H1 (cell line): Measurements from ENCODE around the gene MEDAG. TPM values are rescaled to one million over a fixed set of nuclear protein-coding genes. Genes with fewer than 3 reads are reported as not detected.

Experiments used
- BCL11A ChIP-seq, 2 experiments: IDR thresholded peaks; one replicate each; pipeline ENCODE4 v1.6.1; 2011; ENCODE audit warnings: low read depth in 2 of 2, low read length in 2 of 2, mild to moderate bottlenecking in 2 of 2
- CBX8 ChIP-seq: fragments of 300-800, 300-1000 bp; sonication (generic); IDR thresholded peaks from 2 replicates; pipeline ENCODE4 v1.7.1; 2016; ENCODE audit warnings: low read depth, low read length, borderline replicate concordance
- CEBPB ChIP-seq: IDR thresholded peaks from 2 replicates; pipeline ENCODE4 v1.6.1; 2012; ENCODE audit warnings: low read depth, low read length
- E2F6 ChIP-seq: IDR thresholded peaks from 2 replicates; pipeline ENCODE4 v1.6.1; 2012; ENCODE audit warnings: inconsistent platforms
- EGR1 ChIP-seq: IDR thresholded peaks from 2 replicates; pipeline ENCODE4 v1.6.1; 2011; ENCODE audit warnings: low read depth, low read length, borderline replicate concordance
- EP300 ChIP-seq, 2 experiments: IDR thresholded peaks; 1 replicate in 1 of 2; 2 replicates in 1 of 2; pipeline ENCODE4 v1.6.1; 2011 to 2012; ENCODE audit warnings: low read depth in 2 of 2, low read length in 2 of 2, mild to moderate bottlenecking in 2 of 2, borderline replicate concordance in 1 of 2, inconsistent platforms in 1 of 2, moderate library complexity in 1 of 2
- EZH2 ChIP-seq: fragments of 200-600 bp; sonication (generic); IDR thresholded peaks from 2 replicates; pipeline ENCODE4 v1.7.1; 2012; ENCODE audit warnings: low read depth, mild to moderate bottlenecking, moderate library complexity, low read length, inconsistent platforms; ENCODE audit not compliant: severe bottlenecking
- POLR2A ChIP-seq, 2 experiments: IDR thresholded peaks; 1 replicate in 1 of 2; 2 replicates in 1 of 2; pipeline ENCODE4 v1.6.1; 2011; ENCODE audit warnings: low read depth in 2 of 2, low read length in 2 of 2, mild to moderate bottlenecking in 2 of 2; ENCODE audit errors: control extremely low read depth in 1 of 2
- USF2 ChIP-seq: IDR thresholded peaks from 2 replicates; pipeline ENCODE4 v1.6.1; 2011; ENCODE audit warnings: low read length, improper control_type of control experiment
- polyA plus RNA-seq, 7 experiments: library from polyadenylated mRNA; depleted of rRNA in 3 of 7; stranded (reverse) in 5 of 7; unstranded in 2 of 7; fragments of >200 nt in 5 of 7; fragments of 200-250 nt in 2 of 7; gene quantifications; 1 replicate in 5 of 7; 2 replicates in 1 of 7; 4 replicates in 1 of 7; pipeline versions ENCODE4 v1.2.1 to v1.2.3, GENCODE V29; 2011 to 2013; ENCODE audit warnings: missing spikeins in 2 of 7, mixed read lengths in 2 of 7
- total RNA-seq: library from RNA; stranded (reverse); fragmentation: NEBNext Ultra II Directional; extraction: Animal tissue kit (Norgen Biotek cat#: 25700); gene quantifications from 2 replicates; pipeline ENCODE4 v1.2.1, GENCODE V29; 2021
- TF ChIP-seq, protein P1 (sequence below): fragments of 300-600 bp; sonication (generic); IDR thresholded peaks from 2 replicates; pipeline ENCODE4 v1.7.1; 2012; ENCODE audit warnings: low read length, moderate library complexity, mild to moderate bottlenecking, inconsistent platforms; ENCODE audit not compliant: insufficient replicate concordance

The MEDAG gene
- total and polyA plus RNA-seq, 2 of the 8 experiments (the other 6 are each of a cell fraction or from before 2014, with no cell fraction given) = 2.1 to 3.1 TPM

GRCh38 chr13:30972888-30973377, 66.9 kb downstream of the MEDAG start (continued):
- TF ChIP-seq, protein P1, sequence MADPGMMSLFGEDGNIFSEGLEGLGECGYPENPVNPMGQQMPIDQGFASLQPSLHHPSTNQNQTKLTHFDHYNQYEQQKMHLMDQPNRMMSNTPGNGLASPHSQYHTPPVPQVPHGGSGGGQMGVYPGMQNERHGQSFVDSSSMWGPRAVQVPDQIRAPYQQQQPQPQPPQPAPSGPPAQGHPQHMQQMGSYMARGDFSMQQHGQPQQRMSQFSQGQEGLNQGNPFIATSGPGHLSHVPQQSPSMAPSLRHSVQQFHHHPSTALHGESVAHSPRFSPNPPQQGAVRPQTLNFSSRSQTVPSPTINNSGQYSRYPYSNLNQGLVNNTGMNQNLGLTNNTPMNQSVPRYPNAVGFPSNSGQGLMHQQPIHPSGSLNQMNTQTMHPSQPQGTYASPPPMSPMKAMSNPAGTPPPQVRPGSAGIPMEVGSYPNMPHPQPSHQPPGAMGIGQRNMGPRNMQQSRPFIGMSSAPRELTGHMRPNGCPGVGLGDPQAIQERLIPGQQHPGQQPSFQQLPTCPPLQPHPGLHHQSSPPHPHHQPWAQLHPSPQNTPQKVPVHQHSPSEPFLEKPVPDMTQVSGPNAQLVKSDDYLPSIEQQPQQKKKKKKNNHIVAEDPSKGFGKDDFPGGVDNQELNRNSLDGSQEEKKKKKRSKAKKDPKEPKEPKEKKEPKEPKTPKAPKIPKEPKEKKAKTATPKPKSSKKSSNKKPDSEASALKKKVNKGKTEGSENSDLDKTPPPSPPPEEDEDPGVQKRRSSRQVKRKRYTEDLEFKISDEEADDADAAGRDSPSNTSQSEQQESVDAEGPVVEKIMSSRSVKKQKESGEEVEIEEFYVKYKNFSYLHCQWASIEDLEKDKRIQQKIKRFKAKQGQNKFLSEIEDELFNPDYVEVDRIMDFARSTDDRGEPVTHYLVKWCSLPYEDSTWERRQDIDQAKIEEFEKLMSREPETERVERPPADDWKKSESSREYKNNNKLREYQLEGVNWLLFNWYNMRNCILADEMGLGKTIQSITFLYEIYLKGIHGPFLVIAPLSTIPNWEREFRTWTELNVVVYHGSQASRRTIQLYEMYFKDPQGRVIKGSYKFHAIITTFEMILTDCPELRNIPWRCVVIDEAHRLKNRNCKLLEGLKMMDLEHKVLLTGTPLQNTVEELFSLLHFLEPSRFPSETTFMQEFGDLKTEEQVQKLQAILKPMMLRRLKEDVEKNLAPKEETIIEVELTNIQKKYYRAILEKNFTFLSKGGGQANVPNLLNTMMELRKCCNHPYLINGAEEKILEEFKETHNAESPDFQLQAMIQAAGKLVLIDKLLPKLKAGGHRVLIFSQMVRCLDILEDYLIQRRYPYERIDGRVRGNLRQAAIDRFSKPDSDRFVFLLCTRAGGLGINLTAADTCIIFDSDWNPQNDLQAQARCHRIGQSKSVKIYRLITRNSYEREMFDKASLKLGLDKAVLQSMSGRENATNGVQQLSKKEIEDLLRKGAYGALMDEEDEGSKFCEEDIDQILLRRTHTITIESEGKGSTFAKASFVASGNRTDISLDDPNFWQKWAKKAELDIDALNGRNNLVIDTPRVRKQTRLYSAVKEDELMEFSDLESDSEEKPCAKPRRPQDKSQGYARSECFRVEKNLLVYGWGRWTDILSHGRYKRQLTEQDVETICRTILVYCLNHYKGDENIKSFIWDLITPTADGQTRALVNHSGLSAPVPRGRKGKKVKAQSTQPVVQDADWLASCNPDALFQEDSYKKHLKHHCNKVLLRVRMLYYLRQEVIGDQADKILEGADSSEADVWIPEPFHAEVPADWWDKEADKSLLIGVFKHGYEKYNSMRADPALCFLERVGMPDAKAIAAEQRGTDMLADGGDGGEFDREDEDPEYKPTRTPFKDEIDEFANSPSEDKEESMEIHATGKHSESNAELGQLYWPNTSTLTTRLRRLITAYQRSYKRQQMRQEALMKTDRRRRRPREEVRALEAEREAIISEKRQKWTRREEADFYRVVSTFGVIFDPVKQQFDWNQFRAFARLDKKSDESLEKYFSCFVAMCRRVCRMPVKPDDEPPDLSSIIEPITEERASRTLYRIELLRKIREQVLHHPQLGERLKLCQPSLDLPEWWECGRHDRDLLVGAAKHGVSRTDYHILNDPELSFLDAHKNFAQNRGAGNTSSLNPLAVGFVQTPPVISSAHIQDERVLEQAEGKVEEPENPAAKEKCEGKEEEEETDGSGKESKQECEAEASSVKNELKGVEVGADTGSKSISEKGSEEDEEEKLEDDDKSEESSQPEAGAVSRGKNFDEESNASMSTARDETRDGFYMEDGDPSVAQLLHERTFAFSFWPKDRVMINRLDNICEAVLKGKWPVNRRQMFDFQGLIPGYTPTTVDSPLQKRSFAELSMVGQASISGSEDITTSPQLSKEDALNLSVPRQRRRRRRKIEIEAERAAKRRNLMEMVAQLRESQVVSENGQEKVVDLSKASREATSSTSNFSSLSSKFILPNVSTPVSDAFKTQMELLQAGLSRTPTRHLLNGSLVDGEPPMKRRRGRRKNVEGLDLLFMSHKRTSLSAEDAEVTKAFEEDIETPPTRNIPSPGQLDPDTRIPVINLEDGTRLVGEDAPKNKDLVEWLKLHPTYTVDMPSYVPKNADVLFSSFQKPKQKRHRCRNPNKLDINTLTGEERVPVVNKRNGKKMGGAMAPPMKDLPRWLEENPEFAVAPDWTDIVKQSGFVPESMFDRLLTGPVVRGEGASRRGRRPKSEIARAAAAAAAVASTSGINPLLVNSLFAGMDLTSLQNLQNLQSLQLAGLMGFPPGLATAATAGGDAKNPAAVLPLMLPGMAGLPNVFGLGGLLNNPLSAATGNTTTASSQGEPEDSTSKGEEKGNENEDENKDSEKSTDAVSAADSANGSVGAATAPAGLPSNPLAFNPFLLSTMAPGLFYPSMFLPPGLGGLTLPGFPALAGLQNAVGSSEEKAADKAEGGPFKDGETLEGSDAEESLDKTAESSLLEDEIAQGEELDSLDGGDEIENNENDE = no peak
- TF ChIP-seq BCL11A (IDR thresholded peaks at IDR 0.05; ENCODE audit: low read depth in 2 of 2, low read length in 2 of 2) (no peak), EP300 (IDR thresholded peaks at IDR 0.05; ENCODE audit: borderline replicate concordance in 1 of 2, low read depth in 2 of 2, low read length in 2 of 2) (no peak), POLR2A (IDR thresholded peaks at IDR 0.05; ENCODE audit: control extremely low read depth in 1 of 2, low read depth in 2 of 2, low read length in 2 of 2) (no peak), CBX8 (no peak), E2F6 (no peak), CEBPB (no peak), EZH2 (no peak), USF2 (no peak), EGR1 (no peak)
